Esophagus squamous epithelium (tissue), 5 donors: ENCODE measurements around the gene FBXW2. TPM values are rescaled to one million over a fixed set of nuclear protein-coding genes. Genes with fewer than 3 reads are reported as not detected.

ENCODE experiments used
- DNase-seq: peaks from one replicate; lab custom pipeline; 2025; lab: John Stamatoyannopoulos, UW
- H3K27ac ChIP-seq, 4 donors: fragments of 200-600 bp; sonication (generic); one replicate each; pipeline ENCODE4 v1.5.1; 2016 to 2019; ENCODE audit warnings: mild to moderate bottlenecking in 1 of 4
- H3K27me3 ChIP-seq, 4 donors: fragments of 200-600 bp; sonication (generic); 1 replicate in 3 of 4; 2 replicates in 1 of 4; pipeline versions ENCODE4 v1.5.1 to v1.6.0; 2017 to 2021; ENCODE audit warnings: antibody characterized with exemption in 1 of 4
- H3K36me3 ChIP-seq, 3 donors: fragments of 200-600 bp; sonication (generic); one replicate each; pipeline ENCODE4 v1.5.1; 2016 to 2019
- H3K4me1 ChIP-seq, 3 donors: fragments of 200-600 bp; sonication (generic); one replicate each; pipeline ENCODE4 v1.5.1; 2017 to 2019
- H3K4me3 ChIP-seq, 4 donors: fragments of 200-600 bp; sonication (generic); 1 replicate in 3 of 4; 2 replicates in 1 of 4; pipeline ENCODE4 v1.5.1; 2016 to 2019; ENCODE audit warnings: mild to moderate bottlenecking in 2 of 4, moderate library complexity in 1 of 4
- H3K9me3 ChIP-seq, 3 donors: fragments of 200-600 bp; sonication (generic); one replicate each; pipeline ENCODE4 v1.5.1; 2016 to 2019
- POLR2A ChIP-seq, 4 donors: fragments of 450-650 bp; IDR thresholded peaks; one replicate each; pipeline ENCODE4 v1.6.1; 2017; ENCODE audit warnings: antibody characterized with exemption in 4 of 4, mild to moderate bottlenecking in 4 of 4, moderate library complexity in 3 of 4
- WGBS, 2 donors: methylation state at CpG; one replicate each; pipeline ENCODE4 v1.1.5; 2018; 5-methylcytosine and 5-hydroxymethylcytosine counted together
- intact Hi-C: fragments of 100-400 bp; cut with DNase I; formaldehyde crosslinking; loops from one replicate; pipeline ENCODE4 v1.15.0; 2022
- total RNA-seq, 4 donors: library from RNA; depleted of rRNA; stranded (reverse); fragments of >200 nt; gene quantifications; one replicate each; pipeline ENCODE4 v1.1.0, GENCODE V29; 2016
- TF ChIP-seq, protein P1 (sequence below), 6 experiments: fragments of 450-650 bp in 4 of 6; fragments of 200-600 bp in 2 of 6; sonication (generic) in 2 of 6; IDR thresholded peaks; one replicate each; pipeline ENCODE4 v1.5.1; 2016 to 2019; ENCODE audit warnings: antibody characterized with exemption in 6 of 6, mild to moderate bottlenecking in 4 of 6, moderate library complexity in 4 of 6
- donor health status: DM: yes; HTN: yes; CAD: no.

The FBXW2 gene
- total RNA-seq, 4 donors from 2014 or later = 23.1 to 41.6 (median 31.7) TPM

GRCh38 chr9:120833325-120833724 is 40.1 kb upstream of the FBXW2 start:
- H3K27ac ChIP-seq = no peak overlapping the region

DNA sequence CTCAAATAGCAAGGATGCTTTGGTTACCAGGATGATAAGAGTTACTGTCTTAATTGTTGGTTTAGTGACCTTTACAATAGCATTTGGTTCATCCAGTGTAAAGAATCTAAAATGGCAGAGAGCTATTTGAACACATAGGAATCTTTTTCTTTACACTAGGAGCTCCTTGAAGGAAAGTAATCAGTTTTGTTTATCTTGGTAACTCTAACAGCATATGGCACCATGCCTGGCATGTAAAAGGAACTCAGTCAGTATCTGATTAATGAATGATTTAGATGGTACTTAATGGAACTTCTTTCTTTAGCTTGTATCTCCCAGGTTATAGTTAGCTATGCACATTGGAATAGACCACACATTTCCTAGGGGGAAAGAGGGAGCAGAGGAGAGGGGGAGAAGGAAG is 39.6 kb upstream of the FBXW2 start:
- Histone ChIP-seq H3K4me1 (no peaks in the 10 kb centered on the region), H3K27ac (no peak overlapping the region), H3K4me3 (no peak overlapping the region), H3K27me3 (no peaks in the 10 kb centered on the region), H3K36me3 (peaks cover 0 to 84% (median 24%) of the 10 kb centered on the region in 3 donors), H3K9me3 (no peaks in the 10 kb centered on the region)
- TF ChIP-seq, protein P1, sequence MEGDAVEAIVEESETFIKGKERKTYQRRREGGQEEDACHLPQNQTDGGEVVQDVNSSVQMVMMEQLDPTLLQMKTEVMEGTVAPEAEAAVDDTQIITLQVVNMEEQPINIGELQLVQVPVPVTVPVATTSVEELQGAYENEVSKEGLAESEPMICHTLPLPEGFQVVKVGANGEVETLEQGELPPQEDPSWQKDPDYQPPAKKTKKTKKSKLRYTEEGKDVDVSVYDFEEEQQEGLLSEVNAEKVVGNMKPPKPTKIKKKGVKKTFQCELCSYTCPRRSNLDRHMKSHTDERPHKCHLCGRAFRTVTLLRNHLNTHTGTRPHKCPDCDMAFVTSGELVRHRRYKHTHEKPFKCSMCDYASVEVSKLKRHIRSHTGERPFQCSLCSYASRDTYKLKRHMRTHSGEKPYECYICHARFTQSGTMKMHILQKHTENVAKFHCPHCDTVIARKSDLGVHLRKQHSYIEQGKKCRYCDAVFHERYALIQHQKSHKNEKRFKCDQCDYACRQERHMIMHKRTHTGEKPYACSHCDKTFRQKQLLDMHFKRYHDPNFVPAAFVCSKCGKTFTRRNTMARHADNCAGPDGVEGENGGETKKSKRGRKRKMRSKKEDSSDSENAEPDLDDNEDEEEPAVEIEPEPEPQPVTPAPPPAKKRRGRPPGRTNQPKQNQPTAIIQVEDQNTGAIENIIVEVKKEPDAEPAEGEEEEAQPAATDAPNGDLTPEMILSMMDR (IDR thresholded peaks at IDR 0.05) = no peak
- no peak for TF ChIP-seq POLR2A (IDR thresholded peaks at IDR 0.05)
- intact Hi-C loops = no loop called here
- DNase-seq = no peak

More at GRCh38 chr9:120833325-120833724, 40.1 kb upstream of the FBXW2 start:
- 91 to 94% methylated on average over 6 to 7 of the region's 7 CpGs for WGBS, 2 donors
- no peak for DNase-seq
- Histone ChIP-seq H3K4me1 (peaks cover 0 to 1% (median 0%) of the 10 kb centered on the region in 3 donors), H3K9me3 (no peaks in the 10 kb centered on the region), H3K36me3 (peaks cover 0 to 84% (median 24%) of the 10 kb centered on the region in 3 donors), H3K27me3 (no peaks in the 10 kb centered on the region), H3K4me3 (no peak overlapping the region)
- intact Hi-C loops = no loop called here
- TF ChIP-seq, protein P1 (IDR thresholded peaks at IDR 0.05) = no peak
- no peak for TF ChIP-seq POLR2A (IDR thresholded peaks at IDR 0.05)

- no peak overlapping the region for H3K4me3 ChIP-seq
- intact Hi-C loops = no loop called here
- 91 to 97% methylated on average over 3 of the region's 3 CpGs for WGBS, 2 donors
- no peaks in the 10 kb centered on the region for H3K9me3 ChIP-seq
- no peak for DNase-seq
- no peaks in the 10 kb centered on the region for H3K4me1 ChIP-seq
- H3K27me3 ChIP-seq = no peaks in the 10 kb centered on the region
- TF ChIP-seq, protein P1 (IDR thresholded peaks at IDR 0.05) = no peak
- TF ChIP-seq POLR2A (IDR thresholded peaks at IDR 0.05) = no peak
- H3K27ac ChIP-seq = no peak overlapping the region
- peaks cover 7 to 97% (median 24%) of the 10 kb centered on the region in 3 donors for H3K36me3 ChIP-seq
Observed at GRCh38 chr9:120830865-120831264, 37.6 kb upstream of the FBXW2 start.

DNA sequence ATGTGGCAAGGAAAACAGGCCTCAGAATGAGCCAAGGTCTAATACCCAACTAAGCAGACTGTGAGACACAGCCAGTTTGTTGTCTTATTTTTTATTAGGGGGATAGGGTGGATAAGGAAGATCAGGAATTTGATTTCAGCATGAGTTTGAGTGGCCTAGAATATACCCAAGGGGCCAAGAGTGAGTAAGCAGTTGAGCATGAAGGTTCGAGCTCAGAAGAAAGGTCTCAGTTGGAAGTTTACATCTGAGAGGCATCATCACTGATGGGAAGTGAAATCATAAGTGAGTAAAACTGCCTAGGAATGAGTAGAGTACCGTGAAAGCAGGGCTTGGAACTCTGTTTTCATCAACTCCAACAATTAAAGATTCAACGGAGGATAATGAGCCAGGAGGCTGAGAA is 36.9 kb upstream of the FBXW2 start:
- intact Hi-C loops = no loop called here
- Histone ChIP-seq H3K9me3 (no peaks in the 10 kb centered on the region), H3K4me1 (no peaks in the 10 kb centered on the region), H3K36me3 (peaks cover 7 to 97% (median 24%) of the 10 kb centered on the region in 3 donors), H3K27me3 (no peaks in the 10 kb centered on the region), H3K27ac (no peak overlapping the region), H3K4me3 (no peak overlapping the region)
- no peak for DNase-seq
- no peak for TF ChIP-seq POLR2A (IDR thresholded peaks at IDR 0.05)
- TF ChIP-seq, protein P1 (IDR thresholded peaks at IDR 0.05) = no peak
- WGBS, 2 donors = 83 to 88% methylated on average over 3 of the region's 3 CpGs

- Histone ChIP-seq H3K36me3 (peaks cover 7 to 97% (median 24%) of the 10 kb centered on the region in 3 donors), H3K4me1 (no peaks in the 10 kb centered on the region)
- TF ChIP-seq POLR2A (IDR thresholded peaks at IDR 0.05) = no peak
- TF ChIP-seq, protein P1 (IDR thresholded peaks at IDR 0.05) = no peak
Observed at GRCh38 chr9:120829650-120830049, 36.4 kb upstream of the FBXW2 start.

More at GRCh38 chr9:120829650-120830049, 36.4 kb upstream of the FBXW2 start:
- no peak overlapping the region for H3K4me3 ChIP-seq
- no peak for DNase-seq
- H3K9me3 ChIP-seq = no peaks in the 10 kb centered on the region
- 70 to 89% methylated on average over 1 of the region's 1 CpG for WGBS, 2 donors
- H3K27me3 ChIP-seq = no peaks in the 10 kb centered on the region
- H3K27ac ChIP-seq = no peak overlapping the region
- intact Hi-C loops = no loop called here
